HepG2 (cell line): ENCODE measurements around the gene TRAK1. TPM values are rescaled to one million over a fixed set of nuclear protein-coding genes. Genes with fewer than 3 reads are reported as not detected.

Experiments
- ATF1 ChIP-seq: IDR thresholded peaks from 2 replicates; pipeline ENCODE4 v1.6.1; 2016; ENCODE audit warnings: mild to moderate bottlenecking, control low read depth
- DMAP1 ChIP-seq: IDR thresholded peaks from 2 replicates; pipeline ENCODE4 v1.6.1; 2016
- EEA1 ChIP-seq: sonication (generic); formaldehyde crosslinking; IDR thresholded peaks from 2 replicates; pipeline ENCODE4 v1.5.1; 2020; ENCODE audit warnings: mild to moderate bottlenecking, missing genetic modification reagents, borderline replicate concordance
- RAD51 ChIP-seq: fragments of 450-650 bp; IDR thresholded peaks from 2 replicates; pipeline ENCODE4 v1.6.1; 2016; ENCODE audit warnings: borderline replicate concordance
- RBM22 ChIP-seq: fragments of 200-400 bp; formaldehyde crosslinking; optimal IDR thresholded peaks from 2 replicates; pipeline ENCODE3; 2017; ENCODE audit warnings: mild to moderate bottlenecking, low read length, moderate library complexity
- SNAPC2 ChIP-seq: sonication (generic); formaldehyde crosslinking; IDR thresholded peaks from 2 replicates; pipeline ENCODE4 v1.8.1; 2022; ENCODE audit warnings: mild to moderate bottlenecking, missing genetic modification reagents
- TARDBP ChIP-seq: sonication (generic); formaldehyde crosslinking; IDR thresholded peaks from 2 replicates; pipeline ENCODE4 v1.8.0; 2022; ENCODE audit warnings: mild to moderate bottlenecking, missing genetic modification reagents
- ZMAT3 ChIP-seq: sonication (generic); formaldehyde crosslinking; conservative IDR thresholded peaks from 2 replicates; pipeline ENCODE4 v1.7.0; 2021; ENCODE audit warnings: missing genetic modification reagents
- ZNF552 ChIP-seq: sonication (generic); formaldehyde crosslinking; IDR thresholded peaks from 2 replicates; pipeline ENCODE4 v1.9.0; 2022; ENCODE audit warnings: missing genetic modification reagents, mild to moderate bottlenecking, borderline replicate concordance
- polyA plus RNA-seq, 8 experiments: library from polyadenylated mRNA; depleted of rRNA in 3 of 8; stranded (reverse) in 7 of 8; unstranded in 1 of 8; fragments of >200 nt; fragmentation: Illumina TruSeq in 4 of 8; extraction: Trizol in 4 of 8; gene quantifications; 2 replicates each; pipeline versions ENCODE4 v1.2.1 to v1.2.3, GENCODE V29; 2011 to 2016; ENCODE audit warnings: low read depth in 4 of 8, missing spikeins in 1 of 8, mixed read lengths in 1 of 8; ENCODE audit not compliant: insufficient read depth in 1 of 8
- total RNA-seq, 5 experiments: library from RNA; depleted of rRNA; stranded (reverse); fragments of >200 nt; fragmentation: Illumina TruSeq; extraction: Trizol; gene quantifications; 2 replicates each; pipeline ENCODE4 v1.2.3, GENCODE V29; 2016; ENCODE audit warnings: low read depth in 1 of 5
- TF ChIP-seq, protein P1 (sequence below): sonication (generic); formaldehyde crosslinking; IDR thresholded peaks from 2 replicates; pipeline ENCODE4 v1.4.0; 2020; ENCODE audit warnings: missing genetic modification reagents
- TF ChIP-seq, protein P2 (sequence below): IDR thresholded peaks from 2 replicates; pipeline ENCODE4 v1.6.1; 2016; ENCODE audit warnings: mild to moderate bottlenecking
- TF ChIP-seq, protein P3 (sequence below): sonication (generic); formaldehyde crosslinking; IDR thresholded peaks from 2 replicates; pipeline ENCODE4 v1.4.0; 2020; ENCODE audit warnings: missing genetic modification reagents
- TF ChIP-seq, protein P4 (sequence below): IDR thresholded peaks from 2 replicates; pipeline ENCODE4 v1.6.1; 2016
- TF ChIP-seq, protein P5 (sequence below): sonication (generic); formaldehyde crosslinking; conservative IDR thresholded peaks from 2 replicates; pipeline ENCODE4 v1.5.0; 2020; ENCODE audit warnings: missing genetic modification reagents
- TF ChIP-seq, protein P6 (sequence below): fragments of 450-650 bp; IDR thresholded peaks from 2 replicates; pipeline ENCODE4 v1.6.1; 2017
- TF ChIP-seq, protein P7 (sequence below): IDR thresholded peaks from 2 replicates; pipeline ENCODE4 v1.6.1; 2016; ENCODE audit warnings: missing compliant biosample characterization, missing genetic modification reagents, borderline replicate concordance
- TF ChIP-seq, protein P8 (sequence below): sonication (generic); formaldehyde crosslinking; IDR thresholded peaks from 2 replicates; pipeline ENCODE4 v1.4.0; 2020; ENCODE audit warnings: missing genetic modification reagents

TRAK1 gene
- total and polyA plus RNA-seq, 2 of the 13 experiments (the other 11 are each of a cell fraction or from before 2014, with no cell fraction given), result 20.5 to 46.6 TPM

DNA sequence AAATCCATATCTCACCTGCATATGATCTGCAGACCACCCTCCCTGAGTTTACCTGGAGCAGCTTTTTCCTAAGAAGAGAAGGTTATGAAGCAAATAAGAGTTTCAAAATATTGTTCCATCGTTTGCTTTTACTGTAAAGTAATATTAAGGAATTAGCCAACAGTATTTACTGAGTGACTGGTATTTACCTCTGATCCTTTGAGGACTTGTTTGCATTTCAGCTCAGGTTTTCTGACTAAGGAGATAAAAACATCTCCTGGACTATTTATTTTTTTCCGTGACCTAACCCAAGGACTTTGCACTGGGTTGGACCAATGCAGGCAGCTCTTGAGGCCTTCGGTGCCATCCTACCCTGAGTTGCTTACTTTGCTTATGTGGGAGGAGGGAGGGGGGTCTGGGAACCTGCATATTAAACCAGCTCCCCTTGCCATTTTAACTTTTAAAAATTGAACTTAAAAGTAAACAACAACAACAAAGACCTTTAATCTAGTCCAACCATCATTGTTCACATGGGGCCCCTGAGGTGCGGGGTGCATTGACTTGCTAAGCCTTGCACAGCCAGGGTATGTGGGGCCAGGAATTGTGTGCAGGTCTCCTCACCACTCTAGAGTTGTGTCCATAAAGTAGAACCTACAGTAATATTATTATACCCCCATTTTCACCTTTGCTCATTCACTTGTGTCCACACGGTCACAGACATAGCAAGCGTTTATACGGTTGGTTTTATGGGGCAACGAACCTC is 39.3 kb downstream of the TRAK1 start (continued):
- TF ChIP-seq, protein P1, sequence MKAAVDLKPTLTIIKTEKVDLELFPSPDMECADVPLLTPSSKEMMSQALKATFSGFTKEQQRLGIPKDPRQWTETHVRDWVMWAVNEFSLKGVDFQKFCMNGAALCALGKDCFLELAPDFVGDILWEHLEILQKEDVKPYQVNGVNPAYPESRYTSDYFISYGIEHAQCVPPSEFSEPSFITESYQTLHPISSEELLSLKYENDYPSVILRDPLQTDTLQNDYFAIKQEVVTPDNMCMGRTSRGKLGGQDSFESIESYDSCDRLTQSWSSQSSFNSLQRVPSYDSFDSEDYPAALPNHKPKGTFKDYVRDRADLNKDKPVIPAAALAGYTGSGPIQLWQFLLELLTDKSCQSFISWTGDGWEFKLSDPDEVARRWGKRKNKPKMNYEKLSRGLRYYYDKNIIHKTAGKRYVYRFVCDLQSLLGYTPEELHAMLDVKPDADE, result no peak
- TF ChIP-seq, protein P2, sequence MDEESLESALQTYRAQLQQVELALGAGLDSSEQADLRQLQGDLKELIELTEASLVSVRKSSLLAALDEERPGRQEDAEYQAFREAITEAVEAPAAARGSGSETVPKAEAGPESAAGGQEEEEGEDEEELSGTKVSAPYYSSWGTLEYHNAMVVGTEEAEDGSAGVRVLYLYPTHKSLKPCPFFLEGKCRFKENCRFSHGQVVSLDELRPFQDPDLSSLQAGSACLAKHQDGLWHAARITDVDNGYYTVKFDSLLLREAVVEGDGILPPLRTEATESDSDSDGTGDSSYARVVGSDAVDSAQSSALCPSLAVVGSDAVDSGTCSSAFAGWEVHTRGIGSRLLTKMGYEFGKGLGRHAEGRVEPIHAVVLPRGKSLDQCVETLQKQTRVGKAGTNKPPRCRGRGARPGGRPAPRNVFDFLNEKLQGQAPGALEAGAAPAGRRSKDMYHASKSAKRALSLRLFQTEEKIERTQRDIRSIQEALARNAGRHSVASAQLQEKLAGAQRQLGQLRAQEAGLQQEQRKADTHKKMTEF (CRISPR knock-in tag), result peak; percentile 90
- TF ChIP-seq, protein P3, sequence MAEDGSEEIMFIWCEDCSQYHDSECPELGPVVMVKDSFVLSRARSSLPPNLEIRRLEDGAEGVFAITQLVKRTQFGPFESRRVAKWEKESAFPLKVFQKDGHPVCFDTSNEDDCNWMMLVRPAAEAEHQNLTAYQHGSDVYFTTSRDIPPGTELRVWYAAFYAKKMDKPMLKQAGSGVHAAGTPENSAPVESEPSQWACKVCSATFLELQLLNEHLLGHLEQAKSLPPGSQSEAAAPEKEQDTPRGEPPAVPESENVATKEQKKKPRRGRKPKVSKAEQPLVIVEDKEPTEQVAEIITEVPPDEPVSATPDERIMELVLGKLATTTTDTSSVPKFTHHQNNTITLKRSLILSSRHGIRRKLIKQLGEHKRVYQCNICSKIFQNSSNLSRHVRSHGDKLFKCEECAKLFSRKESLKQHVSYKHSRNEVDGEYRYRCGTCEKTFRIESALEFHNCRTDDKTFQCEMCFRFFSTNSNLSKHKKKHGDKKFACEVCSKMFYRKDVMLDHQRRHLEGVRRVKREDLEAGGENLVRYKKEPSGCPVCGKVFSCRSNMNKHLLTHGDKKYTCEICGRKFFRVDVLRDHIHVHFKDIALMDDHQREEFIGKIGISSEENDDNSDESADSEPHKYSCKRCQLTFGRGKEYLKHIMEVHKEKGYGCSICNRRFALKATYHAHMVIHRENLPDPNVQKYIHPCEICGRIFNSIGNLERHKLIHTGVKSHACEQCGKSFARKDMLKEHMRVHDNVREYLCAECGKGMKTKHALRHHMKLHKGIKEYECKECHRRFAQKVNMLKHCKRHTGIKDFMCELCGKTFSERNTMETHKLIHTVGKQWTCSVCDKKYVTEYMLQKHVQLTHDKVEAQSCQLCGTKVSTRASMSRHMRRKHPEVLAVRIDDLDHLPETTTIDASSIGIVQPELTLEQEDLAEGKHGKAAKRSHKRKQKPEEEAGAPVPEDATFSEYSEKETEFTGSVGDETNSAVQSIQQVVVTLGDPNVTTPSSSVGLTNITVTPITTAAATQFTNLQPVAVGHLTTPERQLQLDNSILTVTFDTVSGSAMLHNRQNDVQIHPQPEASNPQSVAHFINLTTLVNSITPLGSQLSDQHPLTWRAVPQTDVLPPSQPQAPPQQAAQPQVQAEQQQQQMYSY (CRISPR knock-in tag), result no peak
- TF ChIP-seq, protein P4, sequence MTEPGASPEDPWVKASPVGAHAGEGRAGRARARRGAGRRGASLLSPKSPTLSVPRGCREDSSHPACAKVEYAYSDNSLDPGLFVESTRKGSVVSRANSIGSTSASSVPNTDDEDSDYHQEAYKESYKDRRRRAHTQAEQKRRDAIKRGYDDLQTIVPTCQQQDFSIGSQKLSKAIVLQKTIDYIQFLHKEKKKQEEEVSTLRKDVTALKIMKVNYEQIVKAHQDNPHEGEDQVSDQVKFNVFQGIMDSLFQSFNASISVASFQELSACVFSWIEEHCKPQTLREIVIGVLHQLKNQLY (CRISPR knock-in tag), result peak; percentile 30
- no peak for TF ChIP-seq EEA1
- peak; percentile 82 for TF ChIP-seq ATF1 (CRISPR knock-in tag)
- peak; percentile 66; the same call in 1 of the 2 replicates for TF ChIP-seq TARDBP (CRISPR knock-in tag)
- TF ChIP-seq ZNF552 (CRISPR knock-in tag), result no peak
- 0 out of 2 replicates have a peak, but pooled peaks have one; percentile 37 for TF ChIP-seq DMAP1 (CRISPR knock-in tag)
- TF ChIP-seq, protein P5, sequence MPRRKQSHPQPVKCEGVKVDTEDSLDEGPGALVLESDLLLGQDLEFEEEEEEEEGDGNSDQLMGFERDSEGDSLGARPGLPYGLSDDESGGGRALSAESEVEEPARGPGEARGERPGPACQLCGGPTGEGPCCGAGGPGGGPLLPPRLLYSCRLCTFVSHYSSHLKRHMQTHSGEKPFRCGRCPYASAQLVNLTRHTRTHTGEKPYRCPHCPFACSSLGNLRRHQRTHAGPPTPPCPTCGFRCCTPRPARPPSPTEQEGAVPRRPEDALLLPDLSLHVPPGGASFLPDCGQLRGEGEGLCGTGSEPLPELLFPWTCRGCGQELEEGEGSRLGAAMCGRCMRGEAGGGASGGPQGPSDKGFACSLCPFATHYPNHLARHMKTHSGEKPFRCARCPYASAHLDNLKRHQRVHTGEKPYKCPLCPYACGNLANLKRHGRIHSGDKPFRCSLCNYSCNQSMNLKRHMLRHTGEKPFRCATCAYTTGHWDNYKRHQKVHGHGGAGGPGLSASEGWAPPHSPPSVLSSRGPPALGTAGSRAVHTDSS (CRISPR knock-in tag), result no peak
- no peak for TF ChIP-seq RBM22
- TF ChIP-seq, protein P6, sequence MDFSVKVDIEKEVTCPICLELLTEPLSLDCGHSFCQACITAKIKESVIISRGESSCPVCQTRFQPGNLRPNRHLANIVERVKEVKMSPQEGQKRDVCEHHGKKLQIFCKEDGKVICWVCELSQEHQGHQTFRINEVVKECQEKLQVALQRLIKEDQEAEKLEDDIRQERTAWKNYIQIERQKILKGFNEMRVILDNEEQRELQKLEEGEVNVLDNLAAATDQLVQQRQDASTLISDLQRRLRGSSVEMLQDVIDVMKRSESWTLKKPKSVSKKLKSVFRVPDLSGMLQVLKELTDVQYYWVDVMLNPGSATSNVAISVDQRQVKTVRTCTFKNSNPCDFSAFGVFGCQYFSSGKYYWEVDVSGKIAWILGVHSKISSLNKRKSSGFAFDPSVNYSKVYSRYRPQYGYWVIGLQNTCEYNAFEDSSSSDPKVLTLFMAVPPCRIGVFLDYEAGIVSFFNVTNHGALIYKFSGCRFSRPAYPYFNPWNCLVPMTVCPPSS, result no peak
- TF ChIP-seq, protein P7, sequence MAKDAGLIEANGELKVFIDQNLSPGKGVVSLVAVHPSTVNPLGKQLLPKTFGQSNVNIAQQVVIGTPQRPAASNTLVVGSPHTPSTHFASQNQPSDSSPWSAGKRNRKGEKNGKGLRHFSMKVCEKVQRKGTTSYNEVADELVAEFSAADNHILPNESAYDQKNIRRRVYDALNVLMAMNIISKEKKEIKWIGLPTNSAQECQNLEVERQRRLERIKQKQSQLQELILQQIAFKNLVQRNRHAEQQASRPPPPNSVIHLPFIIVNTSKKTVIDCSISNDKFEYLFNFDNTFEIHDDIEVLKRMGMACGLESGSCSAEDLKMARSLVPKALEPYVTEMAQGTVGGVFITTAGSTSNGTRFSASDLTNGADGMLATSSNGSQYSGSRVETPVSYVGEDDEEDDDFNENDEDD (CRISPR knock-in tag), result no peak
- TF ChIP-seq, protein P8, sequence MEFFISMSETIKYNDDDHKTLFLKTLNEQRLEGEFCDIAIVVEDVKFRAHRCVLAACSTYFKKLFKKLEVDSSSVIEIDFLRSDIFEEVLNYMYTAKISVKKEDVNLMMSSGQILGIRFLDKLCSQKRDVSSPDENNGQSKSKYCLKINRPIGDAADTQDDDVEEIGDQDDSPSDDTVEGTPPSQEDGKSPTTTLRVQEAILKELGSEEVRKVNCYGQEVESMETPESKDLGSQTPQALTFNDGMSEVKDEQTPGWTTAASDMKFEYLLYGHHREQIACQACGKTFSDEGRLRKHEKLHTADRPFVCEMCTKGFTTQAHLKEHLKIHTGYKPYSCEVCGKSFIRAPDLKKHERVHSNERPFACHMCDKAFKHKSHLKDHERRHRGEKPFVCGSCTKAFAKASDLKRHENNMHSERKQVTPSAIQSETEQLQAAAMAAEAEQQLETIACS (CRISPR knock-in tag), result no peak
- no peak for TF ChIP-seq RAD51
- TF ChIP-seq SNAPC2 (CRISPR knock-in tag), result peak; percentile 38; the same call in 1 of the 2 replicates
- no peak for TF ChIP-seq ZMAT3
